NCI-H524 treated with DMSO at 0.1 percent for 48 hours (cell line): ENCODE results near the gene TRIM9.

Source experiments
- DNase-seq: peaks from one replicate; lab custom pipeline; 2025; lab: John Stamatoyannopoulos, UW

Gene TRIM9

GRCh38 chr14:51094901-51095853 is at the start of gene TRIM9:
Gene TRIM9, minus strand, starts transcription at chr14:51095105. Its CDS starts 166 bp downstream, at chr14:51094939.
- DNase-seq = peak; percentile 98

- no peak for DNase-seq
Measured at GRCh38 chr14:51140856-51141255, 46.0 kb upstream of the TRIM9 start.

GRCh38 chr14:51140338-51140737 is 45.4 kb upstream of the TRIM9 start:
- no peak for DNase-seq

GRCh38 chr14:51139121-51139681 is 44.3 kb upstream of the TRIM9 start:
- DNase-seq = peak; percentile 96

- DNase-seq = no peak
Measured at GRCh38 chr14:51138404-51139103, 43.6 kb upstream of the TRIM9 start.

GRCh38 chr14:51131516-51131915 is 36.6 kb upstream of the TRIM9 start:
- no peak for DNase-seq

GRCh38 chr14:51129130-51129529 is 34.2 kb upstream of the TRIM9 start:
- no peak for DNase-seq

- no peak for DNase-seq
Measured at GRCh38 chr14:51124029-51124428, 29.1 kb upstream of the TRIM9 start.

GRCh38 chr14:51121096-51121495 is 26.2 kb upstream of the TRIM9 start:
- DNase-seq = no peak

GRCh38 chr14:51119411-51120051 is 24.6 kb upstream of the TRIM9 start:
- DNase-seq = no peak

GRCh38 chr14:51118993-51119392 is 24.1 kb upstream of the TRIM9 start:
- no peak for DNase-seq

GRCh38 chr14:51117593-51117992 is 22.7 kb upstream of the TRIM9 start:
- no peak for DNase-seq

- DNase-seq = no peak
Measured at GRCh38 chr14:51116682-51117081, 21.8 kb upstream of the TRIM9 start.

- no peak for DNase-seq
Measured at GRCh38 chr14:51109651-51110050, 14.7 kb upstream of the TRIM9 start.

- DNase-seq = no peak
Measured at GRCh38 chr14:51107801-51108200, 12.9 kb upstream of the TRIM9 start.

- DNase-seq = no peak
Measured at GRCh38 chr14:51104467-51104866, 9.6 kb upstream of the TRIM9 start.

- DNase-seq = no peak
Measured at GRCh38 chr14:51097287-51097686, 2.4 kb upstream of the TRIM9 start.

GRCh38 chr14:51096870-51097269 is 2.0 kb upstream of the TRIM9 start:
- no peak for DNase-seq

- DNase-seq = peak; percentile 32
Measured at GRCh38 chr14:51095854-51096823, 1.2 kb upstream of the TRIM9 start.

GRCh38 chr14:51094282-51094821 is 553 bp downstream of the TRIM9 start:
- no peak for DNase-seq
